B cell (primary cell): ENCODE data around the gene ARL2. TPM values are rescaled to one million over a fixed set of nuclear protein-coding genes. Genes with fewer than 3 reads are reported as not detected.

Experiments used
- ATAC-seq: fragments of 200-7000 bp; cut with Tn5 transposase; one replicate; pipeline ENCODE4 v1.10.0; 2021; ENCODE audit warnings: low read depth, mild to moderate bottlenecking, moderate number of reproducible peaks, moderate library complexity
- CTCF ChIA-PET: fragments of 350-600 bp; sonication (Branson Sonifier 250); formaldehyde crosslinking; loops from one replicate; lab custom pipeline; 2021; ENCODE audit warnings: antibody characterized with exemption, inconsistent platforms; lab: Charles Lee
- POLR2A ChIA-PET: fragments of 350-600 bp; sonication (Branson Sonifier 250); formaldehyde crosslinking; loops from one replicate; lab custom pipeline; 2021; ENCODE audit warnings: antibody characterized with exemption; lab: Charles Lee
- DNase-seq: peaks from one replicate; pipeline ENCODE4 v3.0.0; 2013
- H2AFZ ChIP-seq: 2 replicates; pipeline ENCODE4 v1.6.1; 2012; ENCODE audit warnings: mild to moderate bottlenecking, low read depth, low read length; ENCODE audit not compliant: insufficient read depth, poor library complexity, severe bottlenecking
- H3K27ac ChIP-seq, 2 donors: 1 replicate in 1 of 2; 2 replicates in 1 of 2; pipeline ENCODE4 v1.5.1; 2012 to 2013; ENCODE audit warnings: low read length in 2 of 2, mild to moderate bottlenecking in 2 of 2, moderate library complexity in 1 of 2
- H3K27me3 ChIP-seq, 4 experiments: fragments of 200-600 bp in 1 of 4; sonication (generic) in 1 of 4; replicated peaks in 1 of 4; 1 replicate in 2 of 4; 2 replicates in 2 of 4; pipeline versions ENCODE4 v1.6.1 to v1.7.0; 2013 to 2016; ENCODE audit warnings: low read length in 3 of 4, mild to moderate bottlenecking in 2 of 4, mixed read lengths in 1 of 4, moderate library complexity in 1 of 4; ENCODE audit not compliant: insufficient read depth in 4 of 4, control insufficient read depth in 3 of 4; ENCODE audit errors: control extremely low read depth in 1 of 4
- H3K36me3 ChIP-seq, 2 experiments: replicated peaks in 1 of 2; 1 replicate in 1 of 2; 2 replicates in 1 of 2; pipeline versions ENCODE4 v1.6.1 to v1.7.1; 2013; ENCODE audit warnings: low read length in 1 of 2; ENCODE audit not compliant: insufficient read depth in 2 of 2, control insufficient read depth in 1 of 2; ENCODE audit errors: control extremely low read depth in 1 of 2, extremely low read depth in 1 of 2
- H3K4me1 ChIP-seq, 2 donors: fragments of 200-600 bp in 1 of 2; sonication (generic) in 1 of 2; 1 replicate in 1 of 2; 2 replicates in 1 of 2; pipeline versions ENCODE4 v1.5.1 to v1.6.1; 2013 to 2017; ENCODE audit warnings: low read length in 2 of 2; ENCODE audit not compliant: control insufficient read depth in 2 of 2, insufficient read depth in 2 of 2
- H3K4me2 ChIP-seq: replicated peaks from 2 replicates; pipeline ENCODE3; 2012; ENCODE audit warnings: mild to moderate bottlenecking, low read depth, low read length; ENCODE audit not compliant: poor library complexity, severe bottlenecking
- H3K4me3 ChIP-seq, 5 experiments: fragments of 200-600 bp in 1 of 5; sonication (generic) in 1 of 5; 1 replicate in 3 of 5; 2 replicates in 2 of 5; pipeline versions ENCODE4 v1.5.1 to v1.7.0; 2011 to 2016; ENCODE audit warnings: low read length in 4 of 5, mild to moderate bottlenecking in 4 of 5, low read depth in 2 of 5, control low read depth in 1 of 5, moderate library complexity in 1 of 5; ENCODE audit not compliant: insufficient read depth in 1 of 5; ENCODE audit errors: control extremely low read depth in 1 of 5, extremely low read depth in 1 of 5
- H3K79me2 ChIP-seq: fragments of 200-600 bp; sonication (generic); one replicate; pipeline ENCODE4 v1.6.0; 2016; ENCODE audit warnings: low read length; ENCODE audit not compliant: control insufficient read depth, insufficient read depth
- H3K9ac ChIP-seq: fragments of 200-600 bp; sonication (generic); 2 replicates; pipeline ENCODE4 v1.6.1; 2017; ENCODE audit warnings: mild to moderate bottlenecking, low read length, moderate library complexity
- H3K9me3 ChIP-seq, 3 donors: one replicate each; pipeline versions ENCODE4 v1.6.1 to v1.7.1; 2013; ENCODE audit warnings: low read length in 2 of 3; ENCODE audit not compliant: control insufficient read depth in 2 of 3, insufficient read depth in 1 of 3; ENCODE audit errors: control extremely low read depth in 1 of 3
- H4K20me1 ChIP-seq: 2 replicates; pipeline ENCODE4 v1.6.0; 2012; ENCODE audit warnings: mild to moderate bottlenecking, low read length; ENCODE audit not compliant: insufficient read depth, control insufficient read depth, poor library complexity, severe bottlenecking
- H3K27ac Mint-ChIP-seq: one replicate; pipeline ENCODE4 v1.8.0; 2021; ENCODE audit warnings: mixed read lengths
- H3K27me3 Mint-ChIP-seq: one replicate; pipeline ENCODE4 v1.8.0; 2021; ENCODE audit warnings: mixed read lengths
- H3K4me1 Mint-ChIP-seq: one replicate; pipeline ENCODE4 v1.8.0; 2021; ENCODE audit warnings: mixed read lengths
- H3K4me3 Mint-ChIP-seq: one replicate; pipeline ENCODE4 v1.8.0; 2021; ENCODE audit warnings: mixed read lengths
- H3K9me3 Mint-ChIP-seq: one replicate; pipeline ENCODE4 v1.8.0; 2022; ENCODE audit warnings: mixed read lengths; ENCODE audit not compliant: insufficient read depth
- EZH2 ChIP-seq: IDR thresholded peaks from 2 replicates; pipeline ENCODE4 v1.6.1; 2012; ENCODE audit warnings: borderline replicate concordance, low read depth, mild to moderate bottlenecking, moderate library complexity, low read length; ENCODE audit not compliant: insufficient read depth, poor library complexity, severe bottlenecking
- WGBS: methylation state at CpG from one replicate; pipeline ENCODE4 v1.1.5; 2013; ENCODE audit warnings: missing lambda C conversion rate; ENCODE audit not compliant: insufficient coverage; 5-methylcytosine and 5-hydroxymethylcytosine counted together
- intact Hi-C: fragments of 100-400 bp; cut with micrococcal nuclease; formaldehyde crosslinking; loops from one replicate; pipeline ENCODE4 v1.10.0; 2022
- polyA plus RNA-seq: library from polyadenylated mRNA; depleted of rRNA; stranded (reverse); fragments of >200 nt; gene quantifications from 2 replicates; pipeline ENCODE4 v1.2.3, GENCODE V29; 2012
- total RNA-seq, 2 donors: library from RNA; stranded (reverse); fragments of 120-200 nt in 1 of 2; gene quantifications; 1 replicate in 1 of 2; 2 replicates in 1 of 2; pipeline versions ENCODE4 v1.2.3 to v1.2.4, GENCODE V29; 2013 to 2022
- TF ChIP-seq, protein P1 (sequence below): fragments of 200-600 bp; IDR thresholded peaks from one replicate; pipeline ENCODE4 v1.8.0; 2022; ENCODE audit warnings: antibody characterized with exemption, mild to moderate bottlenecking

Gene ARL2
- total and polyA plus RNA-seq, 2 donors (not counting 1 experiment from before 2014, with no cell fraction given) = 43.4 to 53.6 TPM

DNA sequence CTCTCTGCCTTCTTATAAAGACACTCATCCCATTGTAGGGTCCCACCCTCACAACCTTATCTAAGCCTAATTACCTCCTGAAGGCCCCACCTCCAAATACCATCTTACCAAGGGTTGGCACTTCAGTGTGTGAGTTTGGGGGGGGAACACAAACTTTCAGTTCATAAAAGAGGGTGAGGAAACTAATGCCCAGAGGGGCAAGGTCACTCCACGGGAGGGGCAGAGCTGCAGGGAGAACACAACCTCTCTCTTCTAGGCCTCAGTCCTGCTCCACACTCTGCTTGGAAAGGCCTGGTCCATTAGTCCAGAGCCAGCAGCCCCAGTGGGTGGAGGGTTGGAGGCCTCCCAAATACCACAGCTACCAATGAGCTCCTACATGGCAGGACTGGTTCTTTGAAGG lies 14.5 kb upstream of the ARL2 start:
- no peak overlapping the region for H3K4me2 ChIP-seq
- TF ChIP-seq, protein P1, sequence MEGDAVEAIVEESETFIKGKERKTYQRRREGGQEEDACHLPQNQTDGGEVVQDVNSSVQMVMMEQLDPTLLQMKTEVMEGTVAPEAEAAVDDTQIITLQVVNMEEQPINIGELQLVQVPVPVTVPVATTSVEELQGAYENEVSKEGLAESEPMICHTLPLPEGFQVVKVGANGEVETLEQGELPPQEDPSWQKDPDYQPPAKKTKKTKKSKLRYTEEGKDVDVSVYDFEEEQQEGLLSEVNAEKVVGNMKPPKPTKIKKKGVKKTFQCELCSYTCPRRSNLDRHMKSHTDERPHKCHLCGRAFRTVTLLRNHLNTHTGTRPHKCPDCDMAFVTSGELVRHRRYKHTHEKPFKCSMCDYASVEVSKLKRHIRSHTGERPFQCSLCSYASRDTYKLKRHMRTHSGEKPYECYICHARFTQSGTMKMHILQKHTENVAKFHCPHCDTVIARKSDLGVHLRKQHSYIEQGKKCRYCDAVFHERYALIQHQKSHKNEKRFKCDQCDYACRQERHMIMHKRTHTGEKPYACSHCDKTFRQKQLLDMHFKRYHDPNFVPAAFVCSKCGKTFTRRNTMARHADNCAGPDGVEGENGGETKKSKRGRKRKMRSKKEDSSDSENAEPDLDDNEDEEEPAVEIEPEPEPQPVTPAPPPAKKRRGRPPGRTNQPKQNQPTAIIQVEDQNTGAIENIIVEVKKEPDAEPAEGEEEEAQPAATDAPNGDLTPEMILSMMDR = no peak
- TF ChIP-seq EZH2 = no peak
- no peak overlapping the region for H3K4me3 Mint-ChIP-seq
- no peak overlapping the region for H2AFZ ChIP-seq
- peaks cover 0 to 3% (median 0%) of the 10 kb centered on the region in 4 experiments for H3K27me3 ChIP-seq
- no peaks in the 10 kb centered on the region for H3K9me3 Mint-ChIP-seq
- CTCF ChIA-PET = interaction anchor here (4.0 kb wide), 1 partner anchor 13 kb away, joined by 24 read pairs; the partner anchor contains the start of gene ARL2
- POLR2A ChIA-PET = interaction anchor here (0.7 kb wide), 2 partner anchors 75 to 111 kb away, joined by 4 to 7 read pairs; partner anchors contain the start of gene PPP2R5B
- peaks cover 23% of the 10 kb centered on the region for H3K4me1 Mint-ChIP-seq
- H3K4me1 ChIP-seq = peaks cover 13 to 15% of the 10 kb centered on the region in 2 donors
- H3K9ac ChIP-seq = no peak overlapping the region
- H3K79me2 ChIP-seq = no peaks in the 10 kb centered on the region
- H3K4me3 ChIP-seq = no peak overlapping the region
- WGBS = no CpG with 5 or more reads among the region's 1 CpG
- no peak overlapping the region for H3K27ac Mint-ChIP-seq
- no peak overlapping the region for H3K27ac ChIP-seq
- no peaks in the 10 kb centered on the region for H4K20me1 ChIP-seq
- intact Hi-C loops = no loop called here
- H3K36me3 ChIP-seq = no peaks in the 10 kb centered on the region
- DNase-seq (no peak), ATAC-seq (no peak)
- H3K9me3 ChIP-seq = no peaks in the 10 kb centered on the region
- H3K27me3 Mint-ChIP-seq = no peaks in the 10 kb centered on the region

DNA sequence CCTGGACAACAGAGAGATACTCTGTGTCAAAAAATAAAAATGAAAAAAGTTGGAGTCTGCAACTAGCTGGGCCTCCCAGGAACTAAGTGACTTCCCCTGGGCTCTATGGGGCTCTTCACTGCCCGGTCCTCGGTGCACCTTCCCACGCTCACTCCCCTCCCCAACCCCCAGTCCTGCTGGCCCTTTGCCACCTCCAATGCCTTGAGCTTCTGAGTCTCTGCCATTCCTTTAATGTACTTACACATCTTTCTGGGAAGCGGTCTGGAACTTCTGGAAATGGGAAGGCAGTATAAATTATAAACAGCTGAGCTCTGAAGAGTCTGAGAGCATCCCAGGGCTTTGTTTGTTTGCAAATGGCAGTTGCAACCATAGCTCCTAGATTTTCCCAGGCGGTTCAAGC lies 11.3 kb upstream of the ARL2 start:
- H3K79me2 ChIP-seq = no peaks in the 10 kb centered on the region
- Mint-ChIP-seq H3K27ac (no peak overlapping the region), H3K9me3 (no peaks in the 10 kb centered on the region), H3K4me3 (no peak overlapping the region), H3K27me3 (no peaks in the 10 kb centered on the region), H3K4me1 (peaks cover 9% of the 10 kb centered on the region)
- no peaks in the 10 kb centered on the region for H3K36me3 ChIP-seq
- CTCF ChIA-PET = interaction anchor here (1.2 to 1.5 kb wide), 2 partner anchors 10 to 156 kb away, joined by 3 to 4 read pairs; no protein-coding TSS in a partner anchor
- H3K27me3 ChIP-seq = peaks cover 0 to 3% (median 0%) of the 10 kb centered on the region in 4 experiments
- no peak for TF ChIP-seq EZH2
- TF ChIP-seq, protein P1 = no peak
- no peak overlapping the region for H3K9ac ChIP-seq
- no peaks in the 10 kb centered on the region for H3K4me1 ChIP-seq
- no peak overlapping the region for H3K27ac ChIP-seq
- H4K20me1 ChIP-seq = no peaks in the 10 kb centered on the region
- no peak for DNase-seq
- no peak for ATAC-seq
- POLR2A ChIA-PET = no interaction called here
- H2AFZ ChIP-seq = no peak overlapping the region
- 94% methylated on average over 3 of the region's 5 CpGs for WGBS
- intact Hi-C loops = no loop called here
- no peak overlapping the region for H3K4me2 ChIP-seq
- H3K4me3 ChIP-seq = no peak overlapping the region
- no peaks in the 10 kb centered on the region for H3K9me3 ChIP-seq
